DND-41 (cell line): ENCODE results near the gene BCS1L.
A peak's percentile ranks its signal among the peaks of the same experiment; 100 is the strongest.

Experiments
- ATAC-seq: fragments of 200-7000 bp; cut with Tn5 transposase; 3 replicates; pipeline ENCODE4 v1.9.1; 2021; ENCODE audit warnings: low read depth; ENCODE audit not compliant: insufficient read depth
- DNase-seq: peaks from one replicate; pipeline ENCODE4 v3.0.0-alpha.2; 2020
- H2AFZ ChIP-seq: 2 replicates; pipeline ENCODE4 v1.6.0; 2012; ENCODE audit warnings: low read depth, low read length
- H3K27ac ChIP-seq: 2 replicates; pipeline ENCODE4 v1.5.1; 2012; ENCODE audit warnings: low read length, inconsistent platforms
- H3K27me3 ChIP-seq: fragments of 200-600 bp; sonication (generic); 2 replicates; pipeline ENCODE4 v1.6.0; 2012; ENCODE audit warnings: low read length, mild to moderate bottlenecking, inconsistent platforms; ENCODE audit not compliant: insufficient read depth, poor library complexity
- H3K36me3 ChIP-seq: 2 replicates; pipeline ENCODE4 v1.5.1; 2012; ENCODE audit warnings: low read length, inconsistent platforms; ENCODE audit not compliant: insufficient read depth
- H3K4me1 ChIP-seq: 2 replicates; pipeline ENCODE4 v1.5.1; 2012; ENCODE audit warnings: mild to moderate bottlenecking, low read length; ENCODE audit not compliant: insufficient read depth
- H3K4me2 ChIP-seq: 2 replicates; pipeline ENCODE4 v1.6.0; 2012; ENCODE audit warnings: mild to moderate bottlenecking, moderate library complexity, low read length, inconsistent platforms; ENCODE audit not compliant: insufficient read depth
- H3K4me3 ChIP-seq, 2 experiments: fragments of 200-600 bp in 1 of 2; shearing (Covaris generic) in 1 of 2; 2 replicates each; pipeline ENCODE4 v1.5.1; 2012 to 2016; ENCODE audit warnings: inconsistent platforms in 2 of 2, low read length in 2 of 2, mild to moderate bottlenecking in 2 of 2, low read depth in 1 of 2, moderate library complexity in 1 of 2
- H3K79me2 ChIP-seq: 2 replicates; pipeline ENCODE4 v1.6.0; 2012; ENCODE audit warnings: low read length, inconsistent platforms; ENCODE audit not compliant: insufficient read depth
- H3K9ac ChIP-seq: 2 replicates; pipeline ENCODE4 v1.6.0; 2012; ENCODE audit warnings: low read depth, mild to moderate bottlenecking, inconsistent platforms, low read length, moderate library complexity
- H3K9me3 ChIP-seq: 2 replicates; pipeline ENCODE4 v1.5.1; 2012; ENCODE audit warnings: low read length, moderate library complexity, mild to moderate bottlenecking, inconsistent platforms; ENCODE audit not compliant: insufficient read depth, severe bottlenecking
- H4K20me1 ChIP-seq: 2 replicates; pipeline ENCODE4 v1.6.0; 2012; ENCODE audit warnings: low read length; ENCODE audit not compliant: insufficient read depth
- CTCF ChIP-seq: IDR thresholded peaks from 2 replicates; pipeline ENCODE4 v1.5.1; 2012; ENCODE audit warnings: borderline replicate concordance, low read length, moderate library complexity, mild to moderate bottlenecking; ENCODE audit not compliant: poor library complexity, severe bottlenecking; ENCODE audit errors: extremely low read depth
- EZH2 ChIP-seq: IDR thresholded peaks from 3 replicates; pipeline ENCODE4 v1.6.1; 2012; ENCODE audit warnings: borderline replicate concordance, low read depth, mild to moderate bottlenecking, moderate library complexity, low read length, inconsistent platforms; ENCODE audit not compliant: severe bottlenecking

The BCS1L gene

GRCh38 chr2:218621007-218621406, 38.5 kb upstream of the BCS1L start:
- Histone ChIP-seq H3K9me3 (no peaks in the 10 kb centered on the region), H3K27ac (no peak overlapping the region), H3K9ac (no peak overlapping the region), H3K4me3 (no peak overlapping the region), H3K79me2 (no peaks in the 10 kb centered on the region), H4K20me1 (no peaks in the 10 kb centered on the region), H3K4me2 (no peak overlapping the region), H3K36me3 (no peaks in the 10 kb centered on the region), H3K4me1 (no peaks in the 10 kb centered on the region), H2AFZ (no peak overlapping the region), H3K27me3 (no peaks in the 10 kb centered on the region)
- TF ChIP-seq CTCF, result no peak
- TF ChIP-seq EZH2, result no peak
- no peak for ATAC-seq
- no peak for DNase-seq

GRCh38 chr2:218622606-218623365, 36.7 kb upstream of the BCS1L start:
- no peak overlapping the region for H3K4me2 ChIP-seq
- no peak overlapping the region for H3K27ac ChIP-seq
- H3K4me1 ChIP-seq, result no peaks in the 10 kb centered on the region
- no peak for DNase-seq
- no peak for TF ChIP-seq CTCF
- no peak for TF ChIP-seq EZH2
- no peaks in the 10 kb centered on the region for H3K27me3 ChIP-seq
- H3K79me2 ChIP-seq, result no peaks in the 10 kb centered on the region
- no peak overlapping the region for H3K9ac ChIP-seq
- H2AFZ ChIP-seq, result 0 out of 2 replicates have a peak overlapping the region, but pooled peaks have one; percentile 1
- no peaks in the 10 kb centered on the region for H3K9me3 ChIP-seq
- H3K36me3 ChIP-seq, result no peaks in the 10 kb centered on the region
- H4K20me1 ChIP-seq, result no peaks in the 10 kb centered on the region
- no peak overlapping the region for H3K4me3 ChIP-seq
- peak; percentile 42; the same call in 1 of the 3 replicates for ATAC-seq

- ATAC-seq (no peak), DNase-seq (no peak)
- H3K4me1 ChIP-seq, result no peaks in the 10 kb centered on the region
- no peaks in the 10 kb centered on the region for H3K9me3 ChIP-seq
- no peaks in the 10 kb centered on the region for H3K27me3 ChIP-seq
- H3K4me3 ChIP-seq, result no peak overlapping the region
- 0 out of 2 replicates have a peak overlapping the region, but pooled peaks have one; percentile 1 for H2AFZ ChIP-seq
- no peak for TF ChIP-seq CTCF
- no peak for TF ChIP-seq EZH2
- H3K9ac ChIP-seq, result no peak overlapping the region
- H3K4me2 ChIP-seq, result no peak overlapping the region
- H4K20me1 ChIP-seq, result no peaks in the 10 kb centered on the region
- H3K79me2 ChIP-seq, result no peaks in the 10 kb centered on the region
- H3K36me3 ChIP-seq, result no peaks in the 10 kb centered on the region
- no peak overlapping the region for H3K27ac ChIP-seq
These were observed 36.1 kb upstream of the BCS1L start for GRCh38 chr2:218623366-218623705.

- no peaks in the 10 kb centered on the region for H3K27me3 ChIP-seq
- H3K9me3 ChIP-seq, result no peaks in the 10 kb centered on the region
- no peak overlapping the region for H2AFZ ChIP-seq
- no peak overlapping the region for H3K4me3 ChIP-seq
- H3K27ac ChIP-seq, result no peak overlapping the region
- H3K79me2 ChIP-seq, result no peaks in the 10 kb centered on the region
- ATAC-seq, result no peak
- H3K4me1 ChIP-seq, result no peaks in the 10 kb centered on the region
- no peak overlapping the region for H3K9ac ChIP-seq
- TF ChIP-seq EZH2 (no peak), CTCF (no peak)
- no peak for DNase-seq
- H3K36me3 ChIP-seq, result no peaks in the 10 kb centered on the region
- H3K4me2 ChIP-seq, result no peak overlapping the region
- H4K20me1 ChIP-seq, result no peaks in the 10 kb centered on the region
These were observed 33.1 kb upstream of the BCS1L start for GRCh38 chr2:218626369-218626768.
